ENCODE measurements around the gene MOAP1.
"Not testable (repeated sequence)": the region's sequence is repeated elsewhere in the genome, so short reads cannot be mapped to it uniquely, and the experiment has no call there.

Gene MOAP1

GRCh38 chr14:93185349-93185720 is 638 bp upstream of the MOAP1 start:
- DNase-seq (ENCODE audit: low read depth), result no peak

GRCh38 chr14:93183596-93184317 is 940 bp downstream of the MOAP1 start:
- no peak for DNase-seq (ENCODE audit: low read depth)

DNA sequence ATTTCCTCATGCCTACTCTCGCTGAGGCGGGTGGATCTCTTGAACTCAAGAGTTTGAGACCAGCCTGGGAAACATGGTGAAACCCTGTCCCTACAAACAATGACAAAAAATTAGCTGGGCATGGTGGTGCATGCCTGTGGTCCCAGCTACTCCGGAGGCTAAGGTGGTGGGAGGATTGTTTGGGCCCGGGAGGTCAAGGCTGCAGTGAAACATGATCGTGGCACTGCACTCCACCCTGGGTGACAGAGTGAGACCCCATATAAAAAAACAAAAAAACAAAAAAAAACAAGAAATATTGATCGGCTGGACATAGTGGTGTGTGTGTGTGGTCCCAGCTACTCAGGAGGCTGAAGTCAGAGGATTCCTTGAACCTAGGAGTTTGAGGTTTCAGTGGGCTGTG is 9.2 kb downstream of the MOAP1 start:
- DNase-seq (ENCODE audit: low read depth), result no peak

- DNase-seq (ENCODE audit: low read depth), result not testable (repeated sequence)
Observed at GRCh38 chr14:93174731-93175130, 10.0 kb downstream of the MOAP1 start.

DNA sequence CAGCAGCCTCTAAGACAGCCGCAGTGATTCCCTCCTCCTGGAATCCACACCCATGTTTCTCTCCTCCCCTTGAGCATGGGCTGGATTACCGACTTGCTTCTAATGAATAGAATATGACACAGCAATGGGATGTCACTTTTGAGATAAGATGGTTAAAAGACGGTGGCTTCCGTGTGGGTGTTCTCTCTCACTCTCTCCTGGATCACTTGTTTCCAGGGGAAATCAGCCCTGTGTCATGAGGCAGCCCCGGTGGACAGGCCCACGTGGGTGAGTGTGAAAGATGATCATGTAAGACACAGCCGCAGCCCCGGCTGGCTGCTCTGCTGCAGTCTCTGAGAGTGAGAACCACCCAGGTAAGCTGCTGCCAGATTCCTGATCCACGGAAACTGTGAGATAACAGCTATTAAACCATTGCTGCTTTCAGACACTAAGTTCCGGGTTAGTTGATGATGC is 10.7 kb downstream of the MOAP1 start:
- no peak for DNase-seq (ENCODE audit: low read depth)

DNA sequence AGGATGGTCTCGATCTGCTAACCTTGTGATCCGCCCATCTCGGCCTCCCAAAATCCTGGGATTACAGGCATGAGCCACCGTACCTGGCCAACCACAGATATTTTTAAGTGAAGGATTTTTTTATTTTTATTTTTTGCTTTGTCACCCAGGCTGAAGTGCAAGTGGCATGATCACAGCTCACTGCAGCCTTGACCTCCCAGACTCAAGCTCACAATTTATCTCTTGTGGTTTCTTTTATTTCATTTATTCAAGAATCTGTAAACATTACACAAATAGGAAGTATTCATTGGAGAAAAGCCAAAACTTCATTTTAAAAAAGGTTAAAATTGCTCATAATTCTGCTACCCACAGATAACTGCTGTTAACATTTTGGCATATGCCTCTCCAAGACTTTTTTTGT is 13.3 kb downstream of the MOAP1 start:
- DNase-seq (ENCODE audit: low read depth), result no peak

DNA sequence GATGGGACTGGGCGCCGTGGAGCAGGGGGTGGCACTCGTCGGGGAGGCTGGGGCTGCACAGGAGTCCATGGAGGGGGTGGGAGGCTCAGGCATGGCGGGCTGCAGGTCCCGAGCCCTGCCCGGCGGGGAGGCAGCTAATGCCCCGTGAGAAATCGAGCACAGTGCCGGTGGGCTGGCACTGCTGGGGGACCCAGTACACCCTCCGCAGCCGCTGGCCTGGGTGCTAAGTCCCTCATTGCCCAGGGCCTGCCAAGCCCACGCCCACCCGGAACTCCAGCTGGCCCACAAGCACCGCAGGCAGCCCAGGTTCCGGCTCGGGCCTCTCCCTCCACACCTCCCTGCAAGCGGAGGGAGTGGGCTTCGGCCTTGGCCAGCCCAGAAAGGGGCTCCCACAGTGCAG is 14.6 kb downstream of the MOAP1 start:
- DNase-seq (ENCODE audit: low read depth), result not testable (repeated sequence)

- not testable (repeated sequence) for DNase-seq (ENCODE audit: low read depth)
Observed at GRCh38 chr14:93169619-93170018, 15.1 kb downstream of the MOAP1 start.

DNA sequence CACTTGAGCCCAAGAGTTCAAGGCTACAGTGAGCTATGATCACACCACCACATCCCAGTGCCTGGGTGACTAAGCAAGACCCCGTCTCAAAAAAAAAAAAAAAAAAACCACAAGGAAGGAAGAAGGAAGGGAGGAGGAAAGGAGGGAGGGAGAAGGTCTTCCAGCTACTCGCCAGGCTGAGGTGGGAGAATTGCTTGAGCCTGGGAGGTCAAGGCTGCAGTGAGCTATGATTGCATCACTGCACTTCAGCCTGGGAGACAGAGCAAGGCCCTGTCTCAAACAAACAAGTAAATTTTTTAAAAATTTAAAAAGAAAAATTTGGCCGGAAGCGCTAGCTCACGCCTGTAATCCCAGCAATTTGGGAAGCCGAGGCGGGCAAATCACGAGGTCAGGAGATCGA is 16.1 kb downstream of the MOAP1 start:
- DNase-seq (ENCODE audit: low read depth), result not testable (repeated sequence)

GRCh38 chr14:93165271-93166265 is 19.1 kb downstream of the MOAP1 start:
- DNase-seq (ENCODE audit: low read depth), result not testable (repeated sequence)

GRCh38 chr14:93163564-93163963 is 21.1 kb downstream of the MOAP1 start:
- DNase-seq (ENCODE audit: low read depth), result no peak

DNA sequence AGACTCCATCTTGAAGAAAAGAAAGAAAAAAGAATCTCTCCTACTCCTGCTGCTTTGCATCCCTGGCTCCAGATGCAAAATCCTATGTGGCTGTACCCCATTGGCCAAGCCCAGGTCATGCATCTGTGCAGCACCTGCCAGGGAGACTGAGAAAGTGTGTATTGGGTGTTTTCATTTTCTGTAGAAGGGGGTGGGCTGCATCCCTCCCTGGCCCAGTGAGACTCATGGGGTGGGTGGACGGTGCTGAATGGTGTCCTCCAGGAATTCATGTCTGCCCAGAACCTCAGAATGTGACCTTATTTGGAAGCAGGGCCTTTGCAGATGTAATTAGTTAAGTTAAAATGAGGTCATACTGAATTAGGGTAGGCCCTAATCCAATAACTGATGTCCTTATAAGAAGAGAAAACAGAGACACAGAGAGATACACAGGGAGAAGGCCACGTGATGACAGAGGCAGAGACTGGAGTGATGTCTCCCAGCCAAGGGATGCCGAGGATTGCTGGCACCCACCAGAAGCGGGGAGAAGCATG is 23.2 kb downstream of the MOAP1 start:
- no peak for DNase-seq (ENCODE audit: low read depth)

GRCh38 chr14:93160353-93160801 is 24.3 kb downstream of the MOAP1 start:
- no peak for DNase-seq (ENCODE audit: low read depth)

DNA sequence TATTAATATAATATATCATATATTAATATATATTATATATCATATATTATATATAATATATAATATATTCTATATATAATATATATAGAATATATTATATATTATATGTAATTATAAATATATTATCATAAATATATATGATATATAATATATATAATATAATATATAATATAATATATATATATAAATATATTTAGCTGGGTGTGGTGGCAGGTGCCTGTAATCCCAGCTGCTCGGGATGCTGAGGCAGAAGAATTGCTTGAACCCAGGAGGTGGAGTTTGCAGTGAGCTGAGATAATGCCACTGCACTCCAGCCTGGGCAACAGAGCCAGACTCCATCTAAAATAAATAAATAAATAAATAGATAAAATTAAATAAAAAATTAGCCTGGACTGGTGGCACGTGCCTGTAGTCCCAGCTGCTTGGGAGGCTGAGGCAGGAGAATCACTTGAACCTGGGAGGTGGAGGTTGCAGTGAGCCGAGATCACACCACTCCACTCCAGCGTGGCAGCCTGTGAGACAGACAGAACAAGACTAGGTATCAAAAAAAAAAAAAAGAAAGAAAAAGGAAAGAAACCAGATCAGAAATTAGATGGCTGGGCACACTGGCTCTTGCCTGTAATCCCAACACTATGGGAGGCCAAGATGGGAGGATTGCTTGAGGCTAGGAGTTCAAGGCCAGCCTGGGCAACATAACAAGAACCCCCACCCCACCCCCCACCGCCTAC is 24.9 kb downstream of the MOAP1 start:
- DNase-seq (ENCODE audit: low read depth), result not testable (repeated sequence)

- DNase-seq (ENCODE audit: low read depth), result not testable (repeated sequence)
Observed at GRCh38 chr14:93158349-93158748, 26.3 kb downstream of the MOAP1 start.

- DNase-seq (ENCODE audit: low read depth), result no peak
Observed at GRCh38 chr14:93156693-93157369, 27.9 kb downstream of the MOAP1 start.

- DNase-seq (ENCODE audit: low read depth), result no peak
Observed at GRCh38 chr14:93155667-93156066, 29.0 kb downstream of the MOAP1 start.

DNA sequence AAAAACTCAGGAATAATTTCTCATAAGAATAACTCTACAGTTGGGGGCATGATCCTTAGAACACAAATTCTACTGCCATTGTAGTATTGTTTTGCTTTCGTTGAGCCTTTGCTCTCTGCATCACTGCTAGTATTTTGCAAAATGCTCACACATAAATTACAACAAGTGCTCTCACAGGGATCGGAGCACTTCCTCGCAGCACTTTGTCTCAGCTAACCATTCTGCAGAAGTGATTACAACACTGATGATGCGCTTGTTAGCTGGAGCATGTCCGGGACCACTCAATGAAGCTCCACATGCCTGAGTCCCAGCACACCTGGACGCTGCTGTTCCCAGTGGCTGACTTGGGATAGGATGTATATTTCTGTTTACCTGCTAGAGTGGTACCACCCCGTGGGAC is 31.6 kb downstream of the MOAP1 start:
- no peak for DNase-seq (ENCODE audit: low read depth)

DNA sequence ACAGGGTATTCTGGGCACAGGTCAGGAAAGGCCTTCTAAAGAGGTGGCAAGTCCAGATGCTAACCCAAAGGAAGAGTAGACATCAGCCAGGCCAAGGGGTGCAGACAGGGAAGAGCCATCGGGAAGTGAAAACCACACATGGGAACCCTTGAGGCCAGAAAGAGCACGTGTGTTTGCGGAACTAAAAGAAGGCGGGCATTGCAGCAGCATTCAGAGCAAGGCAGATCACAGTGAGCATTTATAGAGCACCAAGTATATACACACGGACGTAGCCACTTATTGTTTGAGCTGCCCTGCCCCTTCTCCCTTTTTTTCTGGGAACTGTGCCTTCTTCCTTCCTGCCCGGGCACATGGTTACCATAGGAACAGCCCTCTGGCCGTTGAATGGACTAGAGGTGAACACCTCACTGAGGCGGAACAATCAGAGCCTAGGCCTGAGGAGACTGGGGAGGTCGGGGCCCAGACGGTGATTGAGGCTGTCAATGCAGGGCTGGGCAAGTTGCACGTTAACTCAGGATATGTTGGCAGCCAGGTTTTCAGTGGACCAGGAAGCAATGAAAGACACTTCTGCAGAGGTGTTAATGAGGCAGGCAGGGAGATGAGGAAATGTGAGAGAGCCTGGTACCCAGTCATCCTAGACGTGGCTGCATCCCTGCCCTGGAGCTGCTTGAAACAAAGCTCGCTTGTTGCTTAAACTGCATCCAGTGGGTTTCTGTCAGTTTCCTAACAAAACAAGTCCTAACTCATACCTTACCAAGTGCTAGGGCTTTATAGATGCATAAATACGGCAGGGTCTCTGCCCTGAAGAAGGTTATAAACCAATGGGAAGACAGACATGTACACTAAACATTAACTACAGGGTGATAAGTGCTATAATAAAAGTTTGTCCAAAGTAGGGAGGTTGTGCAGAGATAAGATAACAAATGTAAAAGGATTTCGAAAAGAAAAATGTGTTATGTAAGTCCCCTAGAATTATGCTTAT is 34.2 kb downstream of the MOAP1 start:
- DNase-seq (ENCODE audit: low read depth), result no peak

- no peak for DNase-seq (ENCODE audit: low read depth)
Observed at GRCh38 chr14:93148979-93149378, 35.7 kb downstream of the MOAP1 start.
